Effector memory CD4-positive, alpha-beta T cell (primary cell): ENCODE measurements around the gene PTPRN2.
"Not testable (repeated sequence)": the region's sequence is repeated elsewhere in the genome, so short reads cannot be mapped to it uniquely, and the experiment has no call there.

ENCODE experiments used
- DNase-seq, 3 donors: peaks; one replicate each; pipeline ENCODE4 v3.0.0-alpha.2; 2020
- H3K27ac ChIP-seq: 2 replicates; pipeline ENCODE4 v1.7.0; 2013; ENCODE audit warnings: mild to moderate bottlenecking, low read length, moderate library complexity; ENCODE audit not compliant: insufficient read depth, poor library complexity, severe bottlenecking
- H3K27me3 ChIP-seq: replicated peaks from 2 replicates; pipeline ENCODE4 v1.7.0; 2013; ENCODE audit warnings: mild to moderate bottlenecking, low read length; ENCODE audit not compliant: insufficient read depth, control insufficient read depth, poor library complexity, severe bottlenecking
- H3K36me3 ChIP-seq: 2 replicates; pipeline ENCODE4 v1.7.0; 2013; ENCODE audit warnings: mild to moderate bottlenecking, low read length, moderate library complexity; ENCODE audit not compliant: control insufficient read depth, insufficient read depth
- H3K4me1 ChIP-seq: 2 replicates; pipeline ENCODE4 v1.7.0; 2013; ENCODE audit warnings: low read length, mild to moderate bottlenecking; ENCODE audit not compliant: control insufficient read depth, insufficient read depth, poor library complexity, severe bottlenecking
- H3K4me3 ChIP-seq: 2 replicates; pipeline ENCODE4 v1.7.0; 2013; ENCODE audit warnings: low read length, low read depth, mild to moderate bottlenecking; ENCODE audit not compliant: insufficient read depth, poor library complexity, severe bottlenecking
- H3K9me3 ChIP-seq: 2 replicates; pipeline ENCODE4 v1.7.0; 2013; ENCODE audit warnings: mild to moderate bottlenecking, low read length, moderate library complexity; ENCODE audit not compliant: control insufficient read depth
- total RNA-seq, 3 donors: gene quantifications; one replicate each; lab custom pipeline; 2026; lab: John Stamatoyannopoulos, UW

The PTPRN2 gene
- total RNA-seq = 1.7 to 4.1 (median 2.4) reads per million in 3 donors

DNA sequence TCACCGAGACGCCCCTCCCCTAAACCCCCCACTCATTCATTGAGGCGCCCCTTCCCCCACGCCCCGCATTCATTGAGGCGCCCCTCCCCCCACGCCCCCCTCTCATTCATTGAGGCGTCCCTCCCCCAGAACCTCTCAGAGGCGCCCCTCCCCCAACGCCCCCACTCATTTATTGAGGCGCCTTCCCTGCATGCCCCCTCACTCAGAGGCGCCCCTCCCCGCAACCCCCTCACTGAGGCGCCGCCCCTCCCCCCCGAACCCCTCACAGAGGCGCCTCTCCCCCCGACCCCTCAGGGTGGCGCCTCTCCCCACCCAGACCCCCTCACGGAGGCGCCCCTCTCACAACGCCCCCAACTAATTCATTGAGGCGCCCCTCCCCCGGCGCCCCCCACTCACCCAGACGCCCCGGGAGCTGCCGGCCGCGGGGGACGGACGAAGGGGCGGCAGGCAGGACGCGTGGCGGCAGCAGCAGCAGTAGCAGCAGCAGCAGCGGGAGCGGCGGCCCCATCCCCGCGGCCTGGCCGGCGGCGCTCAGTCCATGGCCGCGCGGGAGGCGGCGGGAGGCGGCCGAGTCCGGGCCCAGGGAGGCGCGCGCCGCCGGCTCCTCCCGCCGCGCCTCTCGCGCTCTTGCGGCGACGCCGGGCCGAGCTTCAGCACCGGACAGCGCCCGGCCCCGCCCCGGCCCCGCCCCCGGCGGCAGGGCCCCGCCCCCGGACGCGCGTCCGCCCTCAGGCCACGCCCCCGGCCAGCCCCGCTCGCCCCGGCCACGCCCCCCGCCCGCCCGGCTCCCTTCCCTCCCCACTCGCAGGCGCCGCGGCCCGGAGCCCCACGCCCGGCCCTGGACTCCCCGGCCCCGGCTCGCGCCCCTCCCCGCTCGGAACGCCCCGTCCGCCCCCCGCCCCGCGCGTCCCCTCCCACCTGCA is at the start of gene PTPRN2:
Gene PTPRN2 (minus strand): TSS at position 662 of the 923 bp plus-strand sequence.
- no peak within 1 kb of the TSS for H3K27ac ChIP-seq
- H3K4me1 ChIP-seq = peaks cover 10% of the 10 kb centered on the region
- no peaks in the 10 kb centered on the region for H3K9me3 ChIP-seq
- peaks cover 33% of the 10 kb centered on the region for H3K27me3 ChIP-seq
- peak; percentile 34 to 44 (median 34) for DNase-seq
- peak within 1 kb of the TSS; percentile 22 for H3K4me3 ChIP-seq
- no peaks in the 10 kb centered on the region for H3K36me3 ChIP-seq

DNA sequence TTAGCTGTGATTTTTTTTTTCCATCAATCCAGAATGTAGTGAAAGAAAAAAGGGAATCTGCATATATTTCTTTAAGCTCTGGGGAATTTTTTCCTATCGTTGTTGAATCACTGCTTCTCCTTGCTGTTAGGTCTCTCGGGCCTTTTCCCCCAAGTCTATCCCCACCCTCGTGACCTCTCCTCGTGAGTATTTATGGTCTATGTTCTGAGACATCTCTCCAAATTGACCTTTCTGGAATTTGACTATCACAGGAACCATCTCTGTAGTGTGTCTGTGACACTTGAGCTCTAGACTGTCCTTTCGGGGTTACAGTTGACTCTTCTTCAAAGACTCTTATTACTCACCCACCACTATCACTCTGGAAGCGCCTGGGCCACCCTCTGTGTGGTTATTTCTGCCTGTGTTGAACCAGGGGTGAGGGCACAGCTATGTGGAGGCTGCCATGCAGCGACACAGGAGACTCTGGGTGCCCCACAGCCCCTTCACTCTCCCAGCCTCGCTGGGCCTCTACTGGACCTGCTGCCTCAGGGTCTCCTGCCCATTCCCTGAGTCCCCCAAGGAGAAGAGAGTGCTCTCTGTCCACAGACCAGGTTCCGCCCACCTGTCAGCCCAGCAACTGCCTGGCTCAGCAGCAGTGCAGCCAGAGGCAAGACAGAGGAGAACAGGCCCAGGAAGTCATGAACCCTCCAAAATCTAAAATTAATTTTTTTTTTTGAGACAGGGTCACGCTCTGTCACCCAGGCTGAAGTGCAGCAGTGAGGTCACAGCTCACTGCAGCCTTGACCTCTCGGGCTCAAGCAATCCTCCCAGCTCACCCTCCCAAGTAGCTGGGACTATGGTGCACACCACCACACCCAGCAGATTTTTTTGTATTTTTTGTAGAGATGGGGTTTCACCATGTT is 45.7 kb upstream of the PTPRN2 start:
- H3K27me3 ChIP-seq = no peaks in the 10 kb centered on the region
- no peak for DNase-seq
- no peak overlapping the region for H3K4me3 ChIP-seq
- H3K4me1 ChIP-seq = no peaks in the 10 kb centered on the region
- no peaks in the 10 kb centered on the region for H3K36me3 ChIP-seq
- no peaks in the 10 kb centered on the region for H3K9me3 ChIP-seq
- H3K27ac ChIP-seq = no peak overlapping the region

- H3K36me3 ChIP-seq = no peaks in the 10 kb centered on the region
- H3K4me3 ChIP-seq = no peak overlapping the region
- H3K27ac ChIP-seq = no peak overlapping the region
- no peaks in the 10 kb centered on the region for H3K9me3 ChIP-seq
- H3K4me1 ChIP-seq = no peaks in the 10 kb centered on the region
- no peak for DNase-seq
- H3K27me3 ChIP-seq = no peaks in the 10 kb centered on the region
These were observed 44.1 kb upstream of the PTPRN2 start for GRCh38 chr7:158631574-158632195.

DNA sequence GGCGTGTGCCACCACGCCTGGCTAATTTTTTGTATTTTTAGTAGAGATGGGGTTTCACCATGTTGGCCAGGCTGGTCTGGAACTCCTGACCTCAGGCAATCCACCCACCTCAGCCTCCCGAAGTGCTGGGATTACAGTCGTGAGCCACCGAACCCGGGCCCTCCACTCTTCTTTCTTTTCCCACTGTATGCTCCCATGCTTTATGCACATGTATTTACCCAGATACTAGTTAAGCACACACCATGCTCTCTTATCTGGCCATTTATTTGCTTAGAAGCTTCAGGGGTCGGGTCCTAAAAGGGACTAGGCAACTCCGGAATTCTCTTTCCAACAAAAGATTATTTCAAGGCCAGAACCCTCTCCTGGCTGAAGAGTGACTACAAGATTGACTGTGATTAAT is 38.7 kb upstream of the PTPRN2 start:
- H3K36me3 ChIP-seq, H3K9me3 ChIP-seq: not testable (repeated sequence)

DNA sequence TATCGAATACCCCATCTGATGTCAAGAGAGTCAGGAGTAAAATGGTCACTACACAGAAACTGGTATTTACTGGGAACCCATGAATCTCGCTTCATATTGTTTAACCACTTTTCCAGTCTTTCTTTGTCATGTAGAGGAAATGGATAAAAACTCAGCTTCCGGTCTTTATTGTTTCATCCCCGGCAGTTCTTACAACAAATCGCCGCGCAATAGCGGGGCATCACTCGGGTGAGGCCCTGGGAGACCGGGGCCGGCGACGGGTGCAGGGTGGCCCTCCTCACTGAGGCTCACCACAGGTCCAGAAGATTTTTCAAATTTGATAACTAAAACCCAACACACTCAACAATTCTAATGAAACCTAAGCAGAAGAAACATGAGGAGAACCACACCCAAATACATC is 35.6 kb upstream of the PTPRN2 start:
- Histone ChIP-seq H3K4me1 (no peaks in the 10 kb centered on the region), H3K27me3 (no peaks in the 10 kb centered on the region), H3K9me3 (no peaks in the 10 kb centered on the region), H3K36me3 (no peaks in the 10 kb centered on the region), H3K4me3 (no peak overlapping the region), H3K27ac (no peak overlapping the region)
- DNase-seq = no peak

More for the DNA sequence above, 38.7 kb upstream of the PTPRN2 start:
- not testable (repeated sequence) for DNase-seq, H3K27ac ChIP-seq, H3K27me3 ChIP-seq, H3K4me3 ChIP-seq, H3K4me1 ChIP-seq

- H3K36me3 ChIP-seq = no peaks in the 10 kb centered on the region
- H3K4me1 ChIP-seq = no peaks in the 10 kb centered on the region
- DNase-seq = no peak
- H3K27ac ChIP-seq = no peak overlapping the region
- no peaks in the 10 kb centered on the region for H3K9me3 ChIP-seq
- H3K4me3 ChIP-seq = no peak overlapping the region
- no peaks in the 10 kb centered on the region for H3K27me3 ChIP-seq
These were observed 33.3 kb upstream of the PTPRN2 start for GRCh38 chr7:158620839-158621441.

DNA sequence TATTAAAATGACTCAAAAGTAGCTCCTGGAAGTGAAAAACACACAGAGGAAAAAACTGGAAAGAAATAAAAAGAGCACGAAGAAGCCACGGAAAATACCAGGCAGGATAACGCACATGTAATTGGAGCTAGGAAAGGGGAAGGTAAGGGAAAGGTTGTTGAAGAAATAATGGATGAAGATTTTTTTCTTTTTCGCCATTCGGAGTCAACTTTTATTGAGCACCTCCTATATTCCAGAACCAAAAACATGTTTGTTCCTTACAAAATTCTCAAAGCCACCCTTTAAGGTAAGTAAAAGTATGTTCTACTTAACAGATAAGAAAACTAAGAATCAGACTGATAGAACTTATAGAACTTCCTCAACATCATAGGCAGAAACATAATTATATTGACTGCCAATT is 32.8 kb upstream of the PTPRN2 start:
- no peaks in the 10 kb centered on the region for H3K9me3 ChIP-seq
- H3K27me3 ChIP-seq = no peaks in the 10 kb centered on the region
- no peak overlapping the region for H3K27ac ChIP-seq
- H3K4me3 ChIP-seq = no peak overlapping the region
- no peaks in the 10 kb centered on the region for H3K4me1 ChIP-seq
- no peak for DNase-seq
- no peaks in the 10 kb centered on the region for H3K36me3 ChIP-seq

GRCh38 chr7:158618745-158619140 is 31.1 kb upstream of the PTPRN2 start:
- Histone ChIP-seq H3K9me3 (no peaks in the 10 kb centered on the region), H3K4me1 (no peaks in the 10 kb centered on the region), H3K27me3 (no peaks in the 10 kb centered on the region), H3K27ac (no peak overlapping the region), H3K4me3 (no peak overlapping the region), H3K36me3 (no peaks in the 10 kb centered on the region)
- DNase-seq = no peak

- Histone ChIP-seq H3K9me3 (no peaks in the 10 kb centered on the region), H3K27ac (no peak overlapping the region), H3K4me1 (no peaks in the 10 kb centered on the region), H3K4me3 (no peak overlapping the region), H3K27me3 (no peaks in the 10 kb centered on the region), H3K36me3 (no peaks in the 10 kb centered on the region)
- no peak for DNase-seq
These were observed 30.1 kb upstream of the PTPRN2 start for GRCh38 chr7:158617737-158618128.
